Tibial nerve (tissue), 4 donors: Measurements from ENCODE around the gene FAM187B. TPM values are rescaled to one million over a fixed set of nuclear protein-coding genes. Genes with fewer than 3 reads are reported as not detected.
"Not testable (repeated sequence)": the region's sequence is repeated elsewhere in the genome, so short reads cannot be mapped to it uniquely, and the experiment has no call there.

Source experiments
- DNase-seq, 2 donors: peaks; one replicate each; pipeline ENCODE4 v3.0.0-alpha.2; 2019; ENCODE audit warnings: low spot score in 2 of 2
- H3K27ac ChIP-seq, 4 donors: fragments of 200-600 bp; sonication (generic) in 3 of 4; one replicate each; pipeline ENCODE4 v1.5.1; 2017 to 2019; ENCODE audit warnings: mild to moderate bottlenecking in 1 of 4
- H3K27me3 ChIP-seq, 2 donors: fragments of 200-600 bp; sonication (generic) in 1 of 2; one replicate each; pipeline versions ENCODE4 v1.5.1 to v1.6.0; 2017 to 2019
- H3K36me3 ChIP-seq, 3 donors: fragments of 200-600 bp; sonication (generic); one replicate each; pipeline ENCODE4 v1.5.1; 2018 to 2019
- H3K4me1 ChIP-seq, 4 donors: fragments of 200-600 bp; sonication (generic) in 3 of 4; one replicate each; pipeline ENCODE4 v1.5.1; 2017 to 2019
- H3K4me3 ChIP-seq, 4 donors: fragments of 200-600 bp; sonication (generic) in 3 of 4; one replicate each; pipeline ENCODE4 v1.5.1; 2017 to 2019; ENCODE audit warnings: mild to moderate bottlenecking in 1 of 4, moderate library complexity in 1 of 4
- H3K9me3 ChIP-seq, 4 donors: fragments of 200-600 bp; sonication (generic) in 3 of 4; one replicate each; pipeline ENCODE4 v1.5.1; 2017 to 2019
- EP300 ChIP-seq, 2 donors: sonication (generic); formaldehyde crosslinking; IDR thresholded peaks; one replicate each; pipeline ENCODE4 v1.6.1; 2017; ENCODE audit warnings: antibody characterized with exemption in 2 of 2, mild to moderate bottlenecking in 1 of 2
- POLR2A ChIP-seq, 2 donors: fragments of 450-650 bp; IDR thresholded peaks; one replicate each; pipeline ENCODE4 v1.6.1; 2017; ENCODE audit warnings: antibody characterized with exemption in 2 of 2, mild to moderate bottlenecking in 2 of 2, moderate library complexity in 2 of 2
- WGBS, 2 donors: methylation state at CpG; one replicate each; pipeline ENCODE4 v1.1.5; 2018; 5-methylcytosine and 5-hydroxymethylcytosine counted together
- total RNA-seq, 4 donors: library from RNA; depleted of rRNA; stranded (reverse); fragments of >200 nt; gene quantifications; one replicate each; pipeline ENCODE4 v1.1.0, GENCODE V29; 2016
- TF ChIP-seq, protein P1 (sequence below), 5 experiments: fragments of 200-600 bp in 3 of 5; fragments of 450-650 bp in 2 of 5; sonication (generic) in 3 of 5; IDR thresholded peaks; one replicate each; pipeline ENCODE4 v1.5.1; 2016 to 2019; ENCODE audit warnings: antibody characterized with exemption in 5 of 5, mild to moderate bottlenecking in 3 of 5, moderate library complexity in 2 of 5

FAM187B gene
- total RNA-seq, 4 donors from 2014 or later: not detected

DNA sequence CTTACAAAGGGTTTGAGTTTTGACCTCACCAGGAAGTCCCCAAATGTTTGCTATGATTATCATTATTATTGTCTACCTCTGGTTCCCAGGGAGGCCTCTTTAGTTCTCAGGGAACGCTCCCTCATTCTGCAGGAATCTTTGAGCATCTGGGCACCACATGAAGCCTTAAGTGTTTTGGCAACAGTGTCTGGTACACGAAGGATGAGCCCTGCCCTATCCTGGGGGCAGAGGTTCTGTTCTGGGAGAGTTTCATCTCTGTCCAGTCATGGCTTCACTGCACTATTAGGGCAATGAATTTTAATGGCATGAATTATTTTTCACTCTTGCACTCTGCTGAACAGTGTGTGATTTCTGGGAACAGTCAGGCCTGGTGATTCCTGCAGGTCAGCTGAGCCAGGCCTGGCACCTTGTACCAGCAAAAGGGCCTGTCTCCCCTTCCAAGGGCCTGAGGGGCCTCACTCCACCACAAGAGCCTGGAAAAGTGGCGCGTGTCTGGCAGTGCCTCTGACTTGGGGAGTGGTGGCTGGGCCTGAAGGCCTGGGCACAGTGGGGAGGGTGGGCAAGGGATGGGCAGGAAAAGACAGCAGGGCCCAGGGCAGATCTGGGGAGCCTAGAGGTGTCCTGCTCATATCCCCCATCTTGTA is 4.6 kb downstream of the FAM187B start:
- 66 to 84% methylated on average over 4 of the region's 4 CpGs for WGBS, 2 donors
- H3K36me3 ChIP-seq: no peaks in the 10 kb centered on the region
- no peaks in the 10 kb centered on the region for H3K27me3 ChIP-seq
- H3K4me1 ChIP-seq: no peaks in the 10 kb centered on the region
- no peak for DNase-seq
- peaks cover 0 to 26% (median 0%) of the 10 kb centered on the region in 4 donors for H3K9me3 ChIP-seq
- H3K27ac ChIP-seq: no peak overlapping the region
- no peak overlapping the region for H3K4me3 ChIP-seq
- TF ChIP-seq, protein P1, sequence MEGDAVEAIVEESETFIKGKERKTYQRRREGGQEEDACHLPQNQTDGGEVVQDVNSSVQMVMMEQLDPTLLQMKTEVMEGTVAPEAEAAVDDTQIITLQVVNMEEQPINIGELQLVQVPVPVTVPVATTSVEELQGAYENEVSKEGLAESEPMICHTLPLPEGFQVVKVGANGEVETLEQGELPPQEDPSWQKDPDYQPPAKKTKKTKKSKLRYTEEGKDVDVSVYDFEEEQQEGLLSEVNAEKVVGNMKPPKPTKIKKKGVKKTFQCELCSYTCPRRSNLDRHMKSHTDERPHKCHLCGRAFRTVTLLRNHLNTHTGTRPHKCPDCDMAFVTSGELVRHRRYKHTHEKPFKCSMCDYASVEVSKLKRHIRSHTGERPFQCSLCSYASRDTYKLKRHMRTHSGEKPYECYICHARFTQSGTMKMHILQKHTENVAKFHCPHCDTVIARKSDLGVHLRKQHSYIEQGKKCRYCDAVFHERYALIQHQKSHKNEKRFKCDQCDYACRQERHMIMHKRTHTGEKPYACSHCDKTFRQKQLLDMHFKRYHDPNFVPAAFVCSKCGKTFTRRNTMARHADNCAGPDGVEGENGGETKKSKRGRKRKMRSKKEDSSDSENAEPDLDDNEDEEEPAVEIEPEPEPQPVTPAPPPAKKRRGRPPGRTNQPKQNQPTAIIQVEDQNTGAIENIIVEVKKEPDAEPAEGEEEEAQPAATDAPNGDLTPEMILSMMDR (IDR thresholded peaks at IDR 0.05): no peak
- TF ChIP-seq POLR2A (IDR thresholded peaks at IDR 0.05) (no peak), EP300 (IDR thresholded peaks at IDR 0.05) (no peak)

DNA sequence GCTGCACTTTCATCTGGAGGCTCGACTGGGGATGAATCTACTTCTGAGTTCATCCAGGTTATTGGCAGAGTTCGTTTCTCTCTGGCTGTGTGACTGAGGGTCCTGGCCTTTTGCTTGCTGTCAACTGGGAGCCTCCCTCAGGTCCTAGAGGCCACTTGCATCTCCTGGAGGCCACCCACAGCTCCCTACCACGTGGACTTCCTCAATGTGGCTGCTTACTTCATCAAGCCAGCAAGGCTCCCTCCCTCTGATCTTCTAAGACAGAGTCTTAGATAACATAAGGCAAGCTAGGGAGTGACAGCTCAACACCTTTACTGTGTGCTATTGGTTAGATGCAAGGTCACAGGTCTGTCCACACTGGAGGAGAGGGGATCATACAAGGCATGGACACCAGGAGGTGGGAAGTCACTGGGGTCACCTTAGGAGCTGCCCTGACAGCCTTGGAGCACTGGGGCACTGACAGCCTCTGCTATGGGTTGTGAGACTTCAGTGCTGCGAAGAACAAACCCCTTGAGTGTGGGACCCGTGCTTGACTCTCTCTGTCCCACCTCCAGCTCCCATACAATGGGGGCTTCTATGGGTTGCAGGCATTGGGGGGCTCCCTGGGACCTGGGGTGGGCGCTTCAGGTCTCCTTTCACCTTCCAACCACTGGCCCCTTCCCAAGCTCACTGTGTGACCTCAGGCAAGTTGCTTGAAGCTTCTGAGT is 5.3 kb downstream of the FAM187B start:
- DNase-seq: no peak
- no peaks in the 10 kb centered on the region for H3K4me1 ChIP-seq
- no peaks in the 10 kb centered on the region for H3K36me3 ChIP-seq
- TF ChIP-seq, protein P1 (IDR thresholded peaks at IDR 0.05): no peak
- TF ChIP-seq POLR2A (IDR thresholded peaks at IDR 0.05): no peak
- no peak for TF ChIP-seq EP300 (IDR thresholded peaks at IDR 0.05)
- peaks cover 0 to 28% (median 0%) of the 10 kb centered on the region in 4 donors for H3K9me3 ChIP-seq
- WGBS, 2 donors: 61 to 70% methylated on average over 6 of the region's 6 CpGs
- H3K27ac ChIP-seq: no peak overlapping the region
- H3K27me3 ChIP-seq: no peaks in the 10 kb centered on the region
- H3K4me3 ChIP-seq: no peak overlapping the region

DNA sequence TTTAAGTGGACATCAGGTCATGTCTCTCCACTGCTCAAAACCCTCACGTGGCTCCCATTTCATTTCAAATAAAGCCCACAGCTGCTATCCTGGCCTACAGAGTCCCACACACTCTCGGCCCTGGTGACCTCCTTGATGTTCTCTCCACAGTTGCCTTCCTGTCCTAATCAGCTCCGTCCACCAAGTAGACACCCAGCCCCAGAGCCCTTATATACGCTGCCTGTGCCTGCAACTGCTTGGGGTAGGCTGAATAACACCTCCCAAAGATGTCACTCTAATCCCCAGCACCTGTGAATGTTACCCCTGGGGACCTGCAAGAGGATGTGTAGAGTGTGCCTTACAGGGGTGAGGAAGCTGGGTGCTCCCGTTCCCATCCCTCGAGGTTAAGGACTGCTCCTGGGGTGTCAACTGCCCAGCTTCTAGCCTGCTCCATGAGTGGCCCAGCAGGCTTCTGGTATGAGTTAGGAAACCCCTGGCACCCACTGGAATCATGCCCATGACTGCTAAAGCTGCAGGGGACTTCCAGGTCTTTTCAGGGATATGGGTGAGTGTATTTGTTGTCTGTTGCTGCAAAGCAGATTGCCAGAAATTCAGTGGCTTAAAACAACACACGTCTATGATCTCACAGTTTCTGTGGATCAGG is 6.0 kb downstream of the FAM187B start:
- no peak overlapping the region for H3K4me3 ChIP-seq
- H3K9me3 ChIP-seq: peaks cover 0 to 31% (median 0%) of the 10 kb centered on the region in 4 donors
- no peaks in the 10 kb centered on the region for H3K36me3 ChIP-seq
- no peaks in the 10 kb centered on the region for H3K4me1 ChIP-seq
- no peak for DNase-seq
- H3K27ac ChIP-seq: no peak overlapping the region
- 79 to 88% methylated on average over 7 of the region's 7 CpGs for WGBS, 2 donors
- no peaks in the 10 kb centered on the region for H3K27me3 ChIP-seq
- TF ChIP-seq, protein P1 (IDR thresholded peaks at IDR 0.05): no peak
- TF ChIP-seq POLR2A (IDR thresholded peaks at IDR 0.05): no peak
- no peak for TF ChIP-seq EP300 (IDR thresholded peaks at IDR 0.05)

DNA sequence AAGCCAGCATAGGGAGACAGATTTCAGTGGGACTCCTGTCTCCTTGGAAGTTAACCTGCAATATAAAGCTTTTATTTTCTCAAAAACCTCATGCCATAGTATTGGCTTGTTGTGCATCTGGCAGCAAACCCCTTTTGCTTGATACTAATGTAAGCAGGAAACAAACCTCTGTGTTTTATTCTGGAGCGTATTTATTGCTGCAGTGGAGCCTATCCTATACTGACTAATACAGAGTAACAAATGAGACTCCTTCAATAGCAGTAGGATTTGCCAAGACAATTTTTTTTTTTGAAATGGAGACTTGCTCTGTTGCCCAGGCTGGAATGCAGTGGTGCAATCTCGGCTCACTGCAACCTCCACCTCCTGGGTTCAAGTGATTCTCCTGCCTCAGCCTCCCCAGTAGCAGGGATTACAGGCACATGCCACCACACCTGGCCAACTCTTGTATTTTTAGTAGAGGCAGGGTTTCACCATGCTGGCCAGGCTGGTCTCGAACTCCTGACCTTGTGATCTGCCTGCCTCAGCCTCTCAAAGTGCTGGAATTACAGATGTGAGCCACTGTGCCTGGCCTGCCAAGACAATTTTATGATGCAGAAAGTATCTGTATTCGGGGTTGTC is 7.5 kb downstream of the FAM187B start:
- not testable (repeated sequence) for H3K36me3 ChIP-seq, DNase-seq, H3K4me1 ChIP-seq, H3K27me3 ChIP-seq, H3K27ac ChIP-seq, H3K4me3 ChIP-seq
- 82 to 90% methylated on average over 4 of the region's 4 CpGs for WGBS, 2 donors
- H3K9me3 ChIP-seq: peaks cover 0 to 39% (median 0%) of the 10 kb centered on the region in 4 donors

DNA sequence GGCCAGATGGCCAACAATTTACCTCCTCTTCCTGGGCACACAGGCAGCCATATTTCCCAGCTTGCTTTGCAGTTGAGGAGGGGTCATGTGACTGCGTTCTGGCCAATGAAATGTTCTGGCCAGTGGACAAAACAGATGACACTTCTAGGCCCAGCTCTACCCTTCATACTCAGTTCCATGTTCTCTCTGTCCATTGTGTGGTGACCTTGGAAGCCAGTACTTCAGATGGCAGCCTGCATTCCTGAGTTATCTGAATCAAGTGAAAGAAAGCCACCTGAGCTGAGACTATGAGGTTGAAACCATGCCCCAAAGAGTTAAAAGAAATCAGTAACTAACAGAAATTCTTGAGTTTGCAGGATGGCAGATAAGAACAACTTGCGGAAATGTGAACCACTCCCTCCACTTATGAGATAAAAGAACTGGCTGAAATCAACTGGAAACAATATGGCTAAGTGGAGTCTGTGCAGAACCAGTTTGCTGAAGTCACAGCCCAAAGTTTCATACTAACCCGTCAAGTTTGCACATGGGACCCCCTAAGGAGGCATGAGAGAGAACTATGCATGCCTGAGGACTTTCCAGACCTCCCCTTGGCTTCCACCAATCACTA is 8.1 kb downstream of the FAM187B start:
- H3K4me1 ChIP-seq: peaks cover 0 to 6% (median 0%) of the 10 kb centered on the region in 4 donors
- 63 to 69% methylated on average over 3 of the region's 3 CpGs for WGBS, 2 donors
- no peak overlapping the region for H3K4me3 ChIP-seq
- H3K36me3 ChIP-seq: no peaks in the 10 kb centered on the region
- TF ChIP-seq, protein P1 (IDR thresholded peaks at IDR 0.05): no peak
- TF ChIP-seq EP300 (IDR thresholded peaks at IDR 0.05): no peak
- no peaks in the 10 kb centered on the region for H3K27me3 ChIP-seq
- DNase-seq: no peak
- peaks cover 0 to 39% (median 0%) of the 10 kb centered on the region in 4 donors for H3K9me3 ChIP-seq
- no peak overlapping the region for H3K27ac ChIP-seq
